ENCODE results near the gene POLR1B.
"Not testable (repeated sequence)": the region's sequence is repeated elsewhere in the genome, so short reads cannot be mapped to it uniquely, and the experiment has no call there.

POLR1B gene

DNA sequence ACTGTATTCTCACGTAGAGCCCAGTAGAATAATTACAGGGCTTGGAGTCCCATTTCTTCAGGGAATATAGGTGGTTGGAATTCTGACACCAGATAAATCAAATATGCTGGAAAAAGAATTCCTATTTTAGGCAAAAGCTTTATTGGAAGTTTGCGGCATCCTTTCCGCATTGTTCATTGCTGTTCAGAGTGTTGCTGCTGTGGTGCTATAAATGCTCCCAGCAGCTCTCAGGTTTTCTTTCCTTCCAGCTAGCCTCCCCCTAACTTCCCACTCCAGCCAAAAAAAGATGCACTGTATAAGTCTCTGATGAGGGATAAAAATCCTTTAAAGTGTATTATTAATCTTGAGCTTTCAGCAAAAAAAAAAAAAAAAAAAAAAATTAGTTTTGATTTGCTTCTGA lies 25.5 kb upstream of the POLR1B start:
- DNase-seq (ENCODE audit: low read depth): no peak
- TF ChIP-seq, protein P1, sequence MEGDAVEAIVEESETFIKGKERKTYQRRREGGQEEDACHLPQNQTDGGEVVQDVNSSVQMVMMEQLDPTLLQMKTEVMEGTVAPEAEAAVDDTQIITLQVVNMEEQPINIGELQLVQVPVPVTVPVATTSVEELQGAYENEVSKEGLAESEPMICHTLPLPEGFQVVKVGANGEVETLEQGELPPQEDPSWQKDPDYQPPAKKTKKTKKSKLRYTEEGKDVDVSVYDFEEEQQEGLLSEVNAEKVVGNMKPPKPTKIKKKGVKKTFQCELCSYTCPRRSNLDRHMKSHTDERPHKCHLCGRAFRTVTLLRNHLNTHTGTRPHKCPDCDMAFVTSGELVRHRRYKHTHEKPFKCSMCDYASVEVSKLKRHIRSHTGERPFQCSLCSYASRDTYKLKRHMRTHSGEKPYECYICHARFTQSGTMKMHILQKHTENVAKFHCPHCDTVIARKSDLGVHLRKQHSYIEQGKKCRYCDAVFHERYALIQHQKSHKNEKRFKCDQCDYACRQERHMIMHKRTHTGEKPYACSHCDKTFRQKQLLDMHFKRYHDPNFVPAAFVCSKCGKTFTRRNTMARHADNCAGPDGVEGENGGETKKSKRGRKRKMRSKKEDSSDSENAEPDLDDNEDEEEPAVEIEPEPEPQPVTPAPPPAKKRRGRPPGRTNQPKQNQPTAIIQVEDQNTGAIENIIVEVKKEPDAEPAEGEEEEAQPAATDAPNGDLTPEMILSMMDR (IDR thresholded peaks at IDR 0.05; ENCODE audit: insufficient read depth, low read depth, low read length, missing control alignments): no peak
- H3K4me3 ChIP-seq (ENCODE audit: low read depth, low read length): no peak overlapping the region

GRCh38 chr2:112518807-112519206 lies 23.5 kb upstream of the POLR1B start:
- H3K4me3 ChIP-seq (ENCODE audit: low read depth, low read length): no peak overlapping the region
- TF ChIP-seq, protein P1 (IDR thresholded peaks at IDR 0.05; ENCODE audit: insufficient read depth, low read depth, low read length, missing control alignments): no peak
- DNase-seq (ENCODE audit: low read depth): no peak

DNA sequence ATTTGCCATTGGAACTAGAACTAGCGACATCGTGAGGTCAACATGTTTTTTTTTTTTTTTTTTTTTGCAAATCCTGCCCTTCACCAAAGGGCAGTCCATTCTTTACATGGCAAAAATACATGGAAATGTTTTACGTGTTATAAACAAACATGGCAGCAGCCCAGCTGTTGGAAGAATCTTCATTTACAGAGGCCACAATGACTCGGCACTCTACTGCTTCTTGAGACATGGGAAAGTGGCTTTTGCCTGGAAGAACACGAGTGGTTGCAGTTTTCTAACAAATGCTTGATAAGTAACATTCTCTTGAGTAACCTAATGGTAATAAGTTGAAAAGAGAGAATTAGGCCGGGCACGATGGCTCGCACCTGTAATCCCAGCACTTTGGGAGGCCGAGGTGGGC lies 22.8 kb upstream of the POLR1B start:
- no peak overlapping the region for H3K4me3 ChIP-seq (ENCODE audit: low read depth, low read length)
- no peak for DNase-seq (ENCODE audit: low read depth)
- TF ChIP-seq, protein P1 (IDR thresholded peaks at IDR 0.05; ENCODE audit: insufficient read depth, low read depth, low read length, missing control alignments): no peak

- no peak for DNase-seq (ENCODE audit: low read depth)
- TF ChIP-seq, protein P1 (IDR thresholded peaks at IDR 0.05; ENCODE audit: insufficient read depth, low read depth, low read length, missing control alignments): no peak
- no peak overlapping the region for H3K4me3 ChIP-seq (ENCODE audit: low read depth, low read length)
These were observed 22.0 kb upstream of the POLR1B start for GRCh38 chr2:112520234-112520783.

GRCh38 chr2:112523291-112523777 lies 18.9 kb upstream of the POLR1B start:
- H3K4me3 ChIP-seq (ENCODE audit: low read depth, low read length): no peak overlapping the region
- TF ChIP-seq, protein P1 (IDR thresholded peaks at IDR 0.05; ENCODE audit: insufficient read depth, low read depth, low read length, missing control alignments): no peak
- DNase-seq (ENCODE audit: low read depth): no peak

- DNase-seq (ENCODE audit: low read depth); H3K4me3 ChIP-seq (ENCODE audit: low read depth, low read length): not testable (repeated sequence)
These were observed 18.0 kb upstream of the POLR1B start for GRCh38 chr2:112524276-112524675.

DNA sequence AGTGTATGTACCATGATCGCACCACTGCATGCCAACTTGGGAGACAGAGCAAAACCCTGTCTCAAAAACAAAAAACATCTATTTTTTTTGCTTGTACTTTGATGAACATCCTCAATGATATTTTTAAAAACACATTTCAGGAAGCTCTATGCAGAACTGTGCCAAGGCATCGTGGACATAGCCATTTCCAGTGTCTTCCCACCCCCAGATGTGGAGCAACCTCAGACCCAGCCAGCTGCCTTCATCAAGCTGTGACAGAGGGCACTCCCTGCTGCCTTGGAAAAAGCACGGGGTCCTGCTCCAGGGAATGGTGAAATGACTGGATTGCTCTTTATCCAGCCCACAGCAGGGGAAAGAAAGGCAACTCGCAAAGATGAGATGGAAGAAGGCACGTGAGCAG lies 13.7 kb upstream of the POLR1B start:
- TF ChIP-seq, protein P1 (IDR thresholded peaks at IDR 0.05; ENCODE audit: insufficient read depth, low read depth, low read length, missing control alignments): no peak
- DNase-seq (ENCODE audit: low read depth): no peak

More for the DNA sequence above, 13.7 kb upstream of the POLR1B start:
- no peak overlapping the region for H3K4me3 ChIP-seq (ENCODE audit: low read depth, low read length)
